ENCODE results near the gene SDK2.

DNA sequence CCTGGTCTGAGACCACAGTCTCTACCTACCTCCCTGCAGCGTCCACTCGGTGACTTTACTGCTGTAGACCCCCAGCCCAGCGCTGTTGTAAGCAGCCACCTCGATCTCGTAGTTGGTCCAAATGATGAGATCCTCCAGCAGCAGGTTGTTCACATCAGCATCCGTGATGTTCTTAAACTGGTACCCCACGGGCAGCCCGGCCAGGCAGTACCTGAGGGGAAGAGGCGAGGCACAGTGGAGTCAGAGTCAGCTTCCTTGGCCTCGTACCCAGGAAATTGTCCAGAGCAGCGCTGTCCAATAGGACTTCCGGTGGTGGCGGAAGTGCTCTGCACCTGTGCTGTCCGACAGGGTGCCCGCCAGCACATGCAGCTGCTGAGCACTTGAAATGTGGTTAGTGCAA lies 228.5 kb downstream of the SDK2 start:
- TF ChIP-seq RAD21 (conservative IDR thresholded peaks at IDR 0.05 in 1 of 2, IDR thresholded peaks at IDR 0.05 in 1 of 2) (no peak), HDAC2 (IDR thresholded peaks at IDR 0.05) (no peak)
- TF ChIP-seq, protein P1, sequence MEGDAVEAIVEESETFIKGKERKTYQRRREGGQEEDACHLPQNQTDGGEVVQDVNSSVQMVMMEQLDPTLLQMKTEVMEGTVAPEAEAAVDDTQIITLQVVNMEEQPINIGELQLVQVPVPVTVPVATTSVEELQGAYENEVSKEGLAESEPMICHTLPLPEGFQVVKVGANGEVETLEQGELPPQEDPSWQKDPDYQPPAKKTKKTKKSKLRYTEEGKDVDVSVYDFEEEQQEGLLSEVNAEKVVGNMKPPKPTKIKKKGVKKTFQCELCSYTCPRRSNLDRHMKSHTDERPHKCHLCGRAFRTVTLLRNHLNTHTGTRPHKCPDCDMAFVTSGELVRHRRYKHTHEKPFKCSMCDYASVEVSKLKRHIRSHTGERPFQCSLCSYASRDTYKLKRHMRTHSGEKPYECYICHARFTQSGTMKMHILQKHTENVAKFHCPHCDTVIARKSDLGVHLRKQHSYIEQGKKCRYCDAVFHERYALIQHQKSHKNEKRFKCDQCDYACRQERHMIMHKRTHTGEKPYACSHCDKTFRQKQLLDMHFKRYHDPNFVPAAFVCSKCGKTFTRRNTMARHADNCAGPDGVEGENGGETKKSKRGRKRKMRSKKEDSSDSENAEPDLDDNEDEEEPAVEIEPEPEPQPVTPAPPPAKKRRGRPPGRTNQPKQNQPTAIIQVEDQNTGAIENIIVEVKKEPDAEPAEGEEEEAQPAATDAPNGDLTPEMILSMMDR (IDR thresholded peaks at IDR 0.05) = no peak

Data from A549 (cell line).